Liver (tissue), 9 donors: ENCODE measurements around the gene CAST. TPM values are rescaled to one million over a fixed set of nuclear protein-coding genes. Genes with fewer than 3 reads are reported as not detected.

Source experiments
- DNase-seq: peaks from one replicate; pipeline ENCODE4 v3.0.0-alpha.2; 2017; ENCODE audit warnings: low spot score
- H3K27ac ChIP-seq, 2 donors: one replicate each; pipeline ENCODE4 v1.7.0; 2013; ENCODE audit warnings: inconsistent platforms in 2 of 2, low read length in 2 of 2, control low read depth in 1 of 2, low read depth in 1 of 2, mild to moderate bottlenecking in 1 of 2
- H3K27me3 ChIP-seq, 4 donors: one replicate each; pipeline versions ENCODE4 v1.6.1 to v1.7.0; 2013; ENCODE audit warnings: low read length in 3 of 4, inconsistent platforms in 1 of 4, mild to moderate bottlenecking in 1 of 4, moderate library complexity in 1 of 4; ENCODE audit not compliant: control insufficient read depth in 4 of 4, insufficient read depth in 4 of 4
- H3K36me3 ChIP-seq, 4 donors: one replicate each; pipeline versions ENCODE4 v1.6.1 to v1.7.0; 2013; ENCODE audit warnings: low read length in 3 of 4, mild to moderate bottlenecking in 3 of 4, low read depth in 1 of 4, moderate library complexity in 1 of 4; ENCODE audit not compliant: control insufficient read depth in 4 of 4, insufficient read depth in 3 of 4
- H3K4me1 ChIP-seq, 4 donors: one replicate each; pipeline versions ENCODE4 v1.6.1 to v1.7.0; 2013; ENCODE audit warnings: low read length in 3 of 4, mild to moderate bottlenecking in 3 of 4, moderate library complexity in 1 of 4; ENCODE audit not compliant: control insufficient read depth in 4 of 4, insufficient read depth in 4 of 4
- H3K4me3 ChIP-seq, 3 donors: one replicate each; pipeline versions ENCODE4 v1.6.1 to v1.7.0; 2013; ENCODE audit warnings: low read length in 3 of 3, control low read depth in 1 of 3, low read depth in 1 of 3, mild to moderate bottlenecking in 1 of 3
- H3K9ac ChIP-seq, 2 donors: one replicate each; pipeline ENCODE4 v1.7.0; 2013; ENCODE audit warnings: low read length in 2 of 2, mild to moderate bottlenecking in 2 of 2, moderate library complexity in 2 of 2, control low read depth in 1 of 2, low read depth in 1 of 2
- H3K9me3 ChIP-seq, 4 donors: one replicate each; pipeline versions ENCODE4 v1.6.1 to v1.7.0; 2013; ENCODE audit warnings: low read length in 3 of 4; ENCODE audit not compliant: control insufficient read depth in 4 of 4
- ATF3 ChIP-seq: IDR thresholded peaks from 2 replicates; pipeline ENCODE4 v1.6.1; 2016; ENCODE audit warnings: antibody characterized with exemption
- EGR1 ChIP-seq, 2 donors: IDR thresholded peaks; 2 replicates each; pipeline ENCODE4 v1.6.1; 2016 to 2018; ENCODE audit warnings: antibody characterized with exemption in 2 of 2, low read depth in 2 of 2
- FOXA1 ChIP-seq: IDR thresholded peaks from 2 replicates; pipeline ENCODE4 v1.6.1; 2016; ENCODE audit warnings: antibody characterized with exemption
- FOXA2 ChIP-seq: IDR thresholded peaks from 2 replicates; pipeline ENCODE4 v1.6.1; 2016; ENCODE audit warnings: antibody characterized with exemption
- GABPA ChIP-seq, 2 donors: IDR thresholded peaks in 1 of 2; conservative IDR thresholded peaks in 1 of 2; 2 replicates each; pipeline ENCODE4 v1.6.1; 2016; ENCODE audit warnings: antibody characterized with exemption in 2 of 2, mild to moderate bottlenecking in 1 of 2, moderate library complexity in 1 of 2
- HNF4A ChIP-seq, 2 donors: conservative IDR thresholded peaks; 2 replicates each; pipeline ENCODE4 v1.6.1; 2016; ENCODE audit warnings: antibody characterized with exemption in 2 of 2, mild to moderate bottlenecking in 2 of 2
- HNF4G ChIP-seq: IDR thresholded peaks from 2 replicates; pipeline ENCODE4 v1.6.1; 2016; ENCODE audit warnings: antibody characterized with exemption
- JUND ChIP-seq, 2 donors: IDR thresholded peaks; 2 replicates each; pipeline ENCODE4 v1.6.1; 2016; ENCODE audit warnings: antibody characterized with exemption in 2 of 2
- NR2F2 ChIP-seq: IDR thresholded peaks from 2 replicates; pipeline ENCODE4 v1.6.1; 2016; ENCODE audit warnings: antibody characterized with exemption
- RAD21 ChIP-seq, 2 donors: IDR thresholded peaks; 2 replicates each; pipeline ENCODE4 v1.6.1; 2016; ENCODE audit warnings: antibody characterized with exemption in 2 of 2, mild to moderate bottlenecking in 2 of 2
- RXRA ChIP-seq, 2 donors: IDR thresholded peaks; 2 replicates each; pipeline ENCODE4 v1.6.1; 2017 to 2018; ENCODE audit warnings: antibody characterized with exemption in 2 of 2, mild to moderate bottlenecking in 1 of 2
- SP1 ChIP-seq: IDR thresholded peaks from 2 replicates; pipeline ENCODE4 v1.6.1; 2018; ENCODE audit warnings: antibody characterized with exemption, mild to moderate bottlenecking
- TAF1 ChIP-seq: conservative IDR thresholded peaks from 2 replicates; pipeline ENCODE4 v1.6.1; 2016; ENCODE audit warnings: antibody characterized with exemption, mild to moderate bottlenecking
- YY1 ChIP-seq: IDR thresholded peaks from 2 replicates; pipeline ENCODE4 v1.6.1; 2016; ENCODE audit warnings: antibody characterized with exemption, mild to moderate bottlenecking
- WGBS: extraction: QIAGEN DNeasy Blood & Tissue Kit; methylation state at CpG from one replicate; pipeline ENCODE4 v1.1.7; 2013; 5-methylcytosine and 5-hydroxymethylcytosine counted together
- polyA plus RNA-seq, 2 donors: library from polyadenylated mRNA; stranded (reverse) in 1 of 2; unstranded in 1 of 2; fragments of 200-250 nt in 1 of 2; fragments of >200 nt in 1 of 2; fragmentation: Nextera tagmentation in 1 of 2; extraction: Ambion mirVana in 1 of 2; gene quantifications; one replicate each; pipeline versions ENCODE4 v1.2.1 to v1.2.3, GENCODE V29; 2013 to 2015
- total RNA-seq, 2 donors: library from RNA; depleted of rRNA; stranded (reverse); fragments of >200 nt; gene quantifications; one replicate each; pipeline ENCODE4 v1.2.3, GENCODE V29; 2014
- TF ChIP-seq, protein P1 (sequence below): fragments of 150-350 bp; IDR thresholded peaks from 2 replicates; pipeline ENCODE4 v1.5.1; 2017; ENCODE audit warnings: improper control_type of control experiment, low read depth, low read length; ENCODE audit not compliant: missing input control
- TF ChIP-seq, protein P2 (sequence below): IDR thresholded peaks from 2 replicates; pipeline ENCODE4 v1.6.1; 2016; ENCODE audit warnings: antibody characterized with exemption
- TF ChIP-seq, protein P3 (sequence below): IDR thresholded peaks from 2 replicates; pipeline ENCODE4 v1.6.1; 2016; ENCODE audit warnings: antibody characterized with exemption, mild to moderate bottlenecking
- donor health status: healthy.
- donor health status: healthy.
- donor health status: healthy.
- donor health status: healthy.
- donor health status: healthy.

Gene CAST
- total and polyA plus RNA-seq, 4 donors, result 43.3 to 126 (median 81.0) TPM

DNA sequence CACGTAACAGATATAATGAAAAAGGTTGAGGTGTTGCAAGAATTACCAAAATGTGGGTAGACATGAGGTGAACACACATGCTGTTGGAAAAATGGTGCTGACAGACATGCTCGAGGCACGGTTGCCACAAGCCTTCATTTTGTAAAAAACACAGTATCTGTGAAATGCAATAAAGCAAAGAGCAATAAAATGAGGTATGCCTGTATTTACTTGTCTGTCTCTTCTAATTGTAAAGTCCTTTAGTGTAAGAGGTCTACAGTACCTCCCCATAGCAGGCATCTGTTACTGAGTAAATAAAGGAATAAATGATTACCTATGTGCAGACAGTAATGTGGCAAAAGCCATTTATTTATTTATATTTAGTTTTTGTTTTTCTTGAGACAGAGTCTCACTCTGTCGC lies 3.0 kb upstream of the CAST start:
- H3K36me3 ChIP-seq, result no peaks in the 10 kb centered on the region
- no peak overlapping the region for H3K4me3 ChIP-seq
- WGBS, result 88% methylated on average over 4 of the region's 4 CpGs
- H3K9me3 ChIP-seq, result no peaks in the 10 kb centered on the region
- no peak for TF ChIP-seq GABPA (IDR thresholded peaks at IDR 0.05 in 1 of 2, conservative IDR thresholded peaks at IDR 0.05 in 1 of 2)
- no peak for TF ChIP-seq JUND (IDR thresholded peaks at IDR 0.05)
- no peak overlapping the region for H3K27ac ChIP-seq
- DNase-seq, result no peak
- H3K4me1 ChIP-seq, result peaks cover 0 to 31% (median 7%) of the 10 kb centered on the region in 4 donors
- no peak overlapping the region for H3K9ac ChIP-seq
- no peaks in the 10 kb centered on the region for H3K27me3 ChIP-seq

GRCh38 chr5:96660971-96661854 lies 963 bp upstream of the CAST start:
- Histone ChIP-seq H3K4me1 (peaks cover 2 to 30% (median 8%) of the 10 kb centered on the region in 4 donors), H3K27ac (peak overlapping the region; percentile 83 to 95), H3K36me3 (no peaks in the 10 kb centered on the region), H3K4me3 (peak overlapping the region; percentile 64 to 90 (median 81)), H3K27me3 (no peaks in the 10 kb centered on the region), H3K9me3 (no peaks in the 10 kb centered on the region), H3K9ac (peak overlapping the region; percentile 64 to 80)
- 12% methylated on average over 23 of the region's 23 CpGs for WGBS
- TF ChIP-seq RAD21 (IDR thresholded peaks at IDR 0.05) (no peak), EGR1 (IDR thresholded peaks at IDR 0.05; ENCODE audit: low read depth in 2 of 2) (peak in 1 of 2 donors; percentile 8), FOXA1 (no peak), RXRA (IDR thresholded peaks at IDR 0.05) (no peak), HNF4A (conservative IDR thresholded peaks at IDR 0.05) (no peak), TAF1 (no peak), JUND (IDR thresholded peaks at IDR 0.05) (no peak), ATF3 (no peak)
- DNase-seq, result no peak

GRCh38 chr5:96662725-96663518 lies 746 bp downstream of the CAST start:
- WGBS, result under 1% methylated on average over 60 of the region's 60 CpGs
- peaks cover 2 to 29% (median 7%) of the 10 kb centered on the region in 4 donors for H3K4me1 ChIP-seq
- peak overlapping the region; percentile 64 to 90 (median 81) for H3K4me3 ChIP-seq
- no peaks in the 10 kb centered on the region for H3K27me3 ChIP-seq
- H3K9ac ChIP-seq, result peak overlapping the region; percentile 23 to 48
- H3K36me3 ChIP-seq, result no peaks in the 10 kb centered on the region
- no peaks in the 10 kb centered on the region for H3K9me3 ChIP-seq
- H3K27ac ChIP-seq, result peak overlapping the region; percentile 83 to 95
- peak; percentile 82 for DNase-seq
- TF ChIP-seq, protein P1, sequence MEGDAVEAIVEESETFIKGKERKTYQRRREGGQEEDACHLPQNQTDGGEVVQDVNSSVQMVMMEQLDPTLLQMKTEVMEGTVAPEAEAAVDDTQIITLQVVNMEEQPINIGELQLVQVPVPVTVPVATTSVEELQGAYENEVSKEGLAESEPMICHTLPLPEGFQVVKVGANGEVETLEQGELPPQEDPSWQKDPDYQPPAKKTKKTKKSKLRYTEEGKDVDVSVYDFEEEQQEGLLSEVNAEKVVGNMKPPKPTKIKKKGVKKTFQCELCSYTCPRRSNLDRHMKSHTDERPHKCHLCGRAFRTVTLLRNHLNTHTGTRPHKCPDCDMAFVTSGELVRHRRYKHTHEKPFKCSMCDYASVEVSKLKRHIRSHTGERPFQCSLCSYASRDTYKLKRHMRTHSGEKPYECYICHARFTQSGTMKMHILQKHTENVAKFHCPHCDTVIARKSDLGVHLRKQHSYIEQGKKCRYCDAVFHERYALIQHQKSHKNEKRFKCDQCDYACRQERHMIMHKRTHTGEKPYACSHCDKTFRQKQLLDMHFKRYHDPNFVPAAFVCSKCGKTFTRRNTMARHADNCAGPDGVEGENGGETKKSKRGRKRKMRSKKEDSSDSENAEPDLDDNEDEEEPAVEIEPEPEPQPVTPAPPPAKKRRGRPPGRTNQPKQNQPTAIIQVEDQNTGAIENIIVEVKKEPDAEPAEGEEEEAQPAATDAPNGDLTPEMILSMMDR, result no peak
- TF ChIP-seq YY1, result no peak
- TF ChIP-seq RAD21 (IDR thresholded peaks at IDR 0.05), result no peak
- peak; percentile 61 for TF ChIP-seq SP1
- TF ChIP-seq JUND (IDR thresholded peaks at IDR 0.05), result no peak
- TF ChIP-seq HNF4A (conservative IDR thresholded peaks at IDR 0.05), result peak in 1 of 2 donors; percentile 22
- TF ChIP-seq NR2F2, result no peak
- TF ChIP-seq, protein P2, sequence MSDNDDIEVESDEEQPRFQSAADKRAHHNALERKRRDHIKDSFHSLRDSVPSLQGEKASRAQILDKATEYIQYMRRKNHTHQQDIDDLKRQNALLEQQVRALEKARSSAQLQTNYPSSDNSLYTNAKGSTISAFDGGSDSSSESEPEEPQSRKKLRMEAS, result no peak
- no peak for TF ChIP-seq EGR1 (IDR thresholded peaks at IDR 0.05; ENCODE audit: low read depth in 2 of 2)
- TF ChIP-seq ATF3, result no peak
- no peak for TF ChIP-seq HNF4G
- TF ChIP-seq TAF1, result peak; percentile 40
- TF ChIP-seq FOXA2, result no peak
- TF ChIP-seq, protein P3, sequence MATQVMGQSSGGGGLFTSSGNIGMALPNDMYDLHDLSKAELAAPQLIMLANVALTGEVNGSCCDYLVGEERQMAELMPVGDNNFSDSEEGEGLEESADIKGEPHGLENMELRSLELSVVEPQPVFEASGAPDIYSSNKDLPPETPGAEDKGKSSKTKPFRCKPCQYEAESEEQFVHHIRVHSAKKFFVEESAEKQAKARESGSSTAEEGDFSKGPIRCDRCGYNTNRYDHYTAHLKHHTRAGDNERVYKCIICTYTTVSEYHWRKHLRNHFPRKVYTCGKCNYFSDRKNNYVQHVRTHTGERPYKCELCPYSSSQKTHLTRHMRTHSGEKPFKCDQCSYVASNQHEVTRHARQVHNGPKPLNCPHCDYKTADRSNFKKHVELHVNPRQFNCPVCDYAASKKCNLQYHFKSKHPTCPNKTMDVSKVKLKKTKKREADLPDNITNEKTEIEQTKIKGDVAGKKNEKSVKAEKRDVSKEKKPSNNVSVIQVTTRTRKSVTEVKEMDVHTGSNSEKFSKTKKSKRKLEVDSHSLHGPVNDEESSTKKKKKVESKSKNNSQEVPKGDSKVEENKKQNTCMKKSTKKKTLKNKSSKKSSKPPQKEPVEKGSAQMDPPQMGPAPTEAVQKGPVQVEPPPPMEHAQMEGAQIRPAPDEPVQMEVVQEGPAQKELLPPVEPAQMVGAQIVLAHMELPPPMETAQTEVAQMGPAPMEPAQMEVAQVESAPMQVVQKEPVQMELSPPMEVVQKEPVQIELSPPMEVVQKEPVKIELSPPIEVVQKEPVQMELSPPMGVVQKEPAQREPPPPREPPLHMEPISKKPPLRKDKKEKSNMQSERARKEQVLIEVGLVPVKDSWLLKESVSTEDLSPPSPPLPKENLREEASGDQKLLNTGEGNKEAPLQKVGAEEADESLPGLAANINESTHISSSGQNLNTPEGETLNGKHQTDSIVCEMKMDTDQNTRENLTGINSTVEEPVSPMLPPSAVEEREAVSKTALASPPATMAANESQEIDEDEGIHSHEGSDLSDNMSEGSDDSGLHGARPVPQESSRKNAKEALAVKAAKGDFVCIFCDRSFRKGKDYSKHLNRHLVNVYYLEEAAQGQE, result peak; percentile 34
- TF ChIP-seq FOXA1, result no peak
